IMR-90 (cell line): ENCODE results near the gene ADCY5. TPM values are rescaled to one million over a fixed set of nuclear protein-coding genes. Genes with fewer than 3 reads are reported as not detected.

ENCODE experiments used
- ATAC-seq: fragments of 200-7000 bp; cut with Tn5 transposase; 2 replicates; pipeline ENCODE4 v1.9.1; 2020; ENCODE audit warnings: low read depth, mild to moderate bottlenecking, moderate library complexity
- BruUV-seq: library from RNA; stranded (reverse); fragments of 400-500 nt; replicated peaks from 2 replicates; lab custom pipeline; 2021; lab: Mats Ljungman, UMichigan
- CTCF ChIA-PET: fragments of 300-600 bp; formaldehyde crosslinking; extraction: SDS; loops from one replicate; lab custom pipeline; 2021; ENCODE audit warnings: antibody characterized with exemption; lab: Yijun Ruan, JAX
- POLR2A ChIA-PET: fragments of 300-600 bp; sonication (Branson Sonifier 250); formaldehyde crosslinking; loops from one replicate; lab custom pipeline; 2022; ENCODE audit warnings: antibody characterized with exemption; ENCODE audit not compliant: unreplicated experiment; lab: Charles Lee
- DNase-seq: peaks from one replicate; pipeline ENCODE4 v3.0.0; 2013
- H2AFZ ChIP-seq: replicated peaks from 2 replicates; pipeline ENCODE3; 2013; ENCODE audit warnings: low read length, mild to moderate bottlenecking; ENCODE audit not compliant: poor library complexity
- H2AK5ac ChIP-seq: 2 replicates; pipeline ENCODE4 v1.6.1; 2013; ENCODE audit warnings: low read depth, low read length, inconsistent platforms
- H2AK9ac ChIP-seq: replicated peaks from 2 replicates; pipeline ENCODE3; 2013; ENCODE audit warnings: mild to moderate bottlenecking, low read depth, low read length, moderate library complexity; ENCODE audit not compliant: poor library complexity
- H2BK120ac ChIP-seq: 2 replicates; pipeline ENCODE4 v1.6.1; 2013; ENCODE audit warnings: low read depth, low read length, inconsistent platforms
- H2BK15ac ChIP-seq: 3 replicates; pipeline ENCODE4 v1.6.1; 2013; ENCODE audit warnings: low read depth, low read length, inconsistent platforms
- H2BK20ac ChIP-seq: 2 replicates; pipeline ENCODE4 v1.6.1; 2013; ENCODE audit warnings: low read depth, mild to moderate bottlenecking, inconsistent platforms, low read length, moderate library complexity
- H2BK5ac ChIP-seq: 2 replicates; pipeline ENCODE4 v1.6.1; 2013; ENCODE audit warnings: mild to moderate bottlenecking, low read depth, low read length, inconsistent platforms; ENCODE audit not compliant: poor library complexity, severe bottlenecking
- H3K14ac ChIP-seq: replicated peaks from 2 replicates; pipeline ENCODE4 v1.6.1; 2013; ENCODE audit warnings: low read depth, low read length, inconsistent platforms
- H3K18ac ChIP-seq: 2 replicates; pipeline ENCODE4 v1.6.1; 2013; ENCODE audit warnings: low read depth, low read length, control low read depth
- H3K23ac ChIP-seq: 2 replicates; pipeline ENCODE4 v1.6.1; 2013; ENCODE audit warnings: low read depth, low read length, inconsistent platforms
- H3K27ac ChIP-seq: 2 replicates; pipeline ENCODE4 v1.5.1; 2013; ENCODE audit warnings: mild to moderate bottlenecking, control low read depth, low read length; ENCODE audit not compliant: insufficient read depth
- H3K27me3 ChIP-seq: 2 replicates; pipeline ENCODE4 v1.6.1; 2013; ENCODE audit warnings: low read length; ENCODE audit not compliant: control insufficient read depth, insufficient read depth
- H3K36me3 ChIP-seq: 2 replicates; pipeline ENCODE4 v1.6.1; 2013; ENCODE audit warnings: low read length, mixed read lengths; ENCODE audit not compliant: control insufficient read depth, insufficient read depth
- H3K4ac ChIP-seq: 2 replicates; pipeline ENCODE4 v1.6.1; 2013; ENCODE audit warnings: low read depth, low read length, inconsistent platforms
- H3K4me1 ChIP-seq: 2 replicates; pipeline ENCODE4 v1.6.1; 2013; ENCODE audit warnings: low read length, mixed read lengths; ENCODE audit not compliant: control insufficient read depth, insufficient read depth
- H3K4me2 ChIP-seq: 2 replicates; pipeline ENCODE4 v1.6.1; 2013; ENCODE audit warnings: low read depth, mild to moderate bottlenecking, control low read depth, low read length, moderate library complexity
- H3K4me3 ChIP-seq: 2 replicates; pipeline ENCODE4 v1.5.1; 2013; ENCODE audit warnings: low read depth, mild to moderate bottlenecking, control low read depth, low read length, moderate library complexity; ENCODE audit not compliant: insufficient read depth
- H3K56ac ChIP-seq: 2 replicates; pipeline ENCODE4 v1.6.1; 2013; ENCODE audit warnings: low read length, inconsistent platforms; ENCODE audit not compliant: insufficient read depth; ENCODE audit errors: extremely low read depth
- H3K79me1 ChIP-seq, 2 experiments: 2 replicates each; pipeline ENCODE4 v1.6.1; 2013; ENCODE audit warnings: low read length in 2 of 2, inconsistent platforms in 1 of 2, low read depth in 1 of 2
- H3K9ac ChIP-seq: 2 replicates; pipeline ENCODE4 v1.6.1; 2013; ENCODE audit warnings: low read depth, low read length, control low read depth
- H3K9me1 ChIP-seq: 2 replicates; pipeline ENCODE4 v1.6.1; 2013; ENCODE audit warnings: low read length, inconsistent platforms; ENCODE audit not compliant: insufficient read depth
- H3K9me3 ChIP-seq: 2 replicates; pipeline ENCODE4 v1.6.1; 2013; ENCODE audit warnings: low read length; ENCODE audit not compliant: control insufficient read depth, insufficient read depth
- H4K20me1 ChIP-seq: 2 replicates; pipeline ENCODE4 v1.6.1; 2013; ENCODE audit warnings: low read length, inconsistent platforms; ENCODE audit not compliant: insufficient read depth
- H4K5ac ChIP-seq: 2 replicates; pipeline ENCODE4 v1.6.1; 2013; ENCODE audit warnings: mild to moderate bottlenecking, low read depth, low read length, control low read depth
- H4K8ac ChIP-seq, 2 experiments: 2 replicates each; pipeline ENCODE4 v1.6.1; 2013; ENCODE audit warnings: low read depth in 2 of 2, low read length in 2 of 2, control low read depth in 1 of 2, inconsistent platforms in 1 of 2
- H4K91ac ChIP-seq: 2 replicates; pipeline ENCODE4 v1.6.1; 2013; ENCODE audit warnings: low read depth, low read length, inconsistent platforms; ENCODE audit not compliant: insufficient read depth
- BHLHE40 ChIP-seq: fragments of 150-350 bp; IDR thresholded peaks from 2 replicates; pipeline ENCODE4 v1.6.1; 2016; ENCODE audit warnings: mild to moderate bottlenecking, low read depth, low read length
- CEBPB ChIP-seq: IDR thresholded peaks from 2 replicates; pipeline ENCODE4 v1.6.1; 2012; ENCODE audit warnings: low read depth, low read length, improper control_type of control experiment
- CHD1 ChIP-seq: IDR thresholded peaks from 2 replicates; pipeline ENCODE4 v1.6.1; 2012; ENCODE audit warnings: low read depth, low read length, improper control_type of control experiment
- ELK1 ChIP-seq: fragments of 150-350 bp; IDR thresholded peaks from 2 replicates; pipeline ENCODE4 v1.6.1; 2016; ENCODE audit warnings: low read depth, mild to moderate bottlenecking, low read length, moderate library complexity, borderline replicate concordance
- FOS ChIP-seq: fragments of 150-350 bp; IDR thresholded peaks from 2 replicates; pipeline ENCODE4 v1.6.1; 2016; ENCODE audit warnings: low read depth, low read length
- MAZ ChIP-seq: IDR thresholded peaks from 2 replicates; pipeline ENCODE4 v1.6.1; 2012; ENCODE audit warnings: low read depth, mild to moderate bottlenecking, low read length, improper control_type of control experiment, moderate library complexity, borderline replicate concordance
- MXI1 ChIP-seq: IDR thresholded peaks from 2 replicates; pipeline ENCODE4 v1.6.1; 2012; ENCODE audit warnings: low read depth, mild to moderate bottlenecking, low read length, moderate library complexity, borderline replicate concordance
- NFE2L2 ChIP-seq: fragments of 150-350 bp; IDR thresholded peaks from 2 replicates; pipeline ENCODE4 v1.6.1; 2016; ENCODE audit warnings: low read depth, mild to moderate bottlenecking, low read length
- POLR2A ChIP-seq: IDR thresholded peaks from 2 replicates; pipeline ENCODE4 v1.6.1; 2012; ENCODE audit warnings: mild to moderate bottlenecking, low read depth, low read length
- RAD21 ChIP-seq: IDR thresholded peaks from 2 replicates; pipeline ENCODE4 v1.6.1; 2012; ENCODE audit warnings: low read length, improper control_type of control experiment
- RCOR1 ChIP-seq: IDR thresholded peaks from 2 replicates; pipeline ENCODE4 v1.6.1; 2012; ENCODE audit warnings: mild to moderate bottlenecking, low read length, improper control_type of control experiment; ENCODE audit not compliant: insufficient replicate concordance
- SMC3 ChIP-seq: fragments of 150-350 bp; IDR thresholded peaks from 2 replicates; pipeline ENCODE4 v1.6.1; 2016; ENCODE audit warnings: low read depth, mild to moderate bottlenecking, antibody characterized with exemption, low read length, moderate library complexity
- USF2 ChIP-seq: fragments of 150-350 bp; IDR thresholded peaks from 2 replicates; pipeline ENCODE4 v1.6.1; 2017; ENCODE audit warnings: mild to moderate bottlenecking, antibody characterized with exemption, low read length, low read depth
- WGBS, 2 experiments: methylation state at CpG; one replicate each; pipeline versions ENCODE4 v1.1.5 to v1.1.7; 2013; ENCODE audit warnings: missing lambda C conversion rate in 2 of 2; ENCODE audit not compliant: insufficient read length in 1 of 2; ENCODE audit errors: extremely low coverage in 2 of 2; 5-methylcytosine and 5-hydroxymethylcytosine counted together
- dilution Hi-C: fragments of 300-500 bp; cut with HindIII; formaldehyde crosslinking; loops from one replicate; pipeline ENCODE4 v1.14.3; 2018; ENCODE audit warnings: low sequenced_read_pairs; ENCODE audit not compliant: unreplicated experiment
- in situ Hi-C: fragments of 300-500 bp; cut with MboI; formaldehyde crosslinking; loops from 3 replicates; pipeline ENCODE4 v1.14.3; 2019; ENCODE audit warnings: low sequenced_read_pairs, inconsistent platforms, mixed read lengths
- intact Hi-C: fragments of 100-400 bp; cut with micrococcal nuclease; formaldehyde crosslinking; loops from 2 replicates; pipeline ENCODE4 v1.10.0; 2022
- polyA plus RNA-seq, 3 experiments: library from polyadenylated mRNA; depleted of rRNA; stranded (reverse); fragments of >200 nt; gene quantifications; 2 replicates each; pipeline ENCODE4 v1.2.3, GENCODE V29; 2012; ENCODE audit warnings: low replicate concordance in 1 of 3
- total RNA-seq: library from RNA; depleted of rRNA; stranded (reverse); fragments of >200 nt; gene quantifications from 2 replicates; pipeline ENCODE4 v1.2.3, GENCODE V29; 2012

The ADCY5 gene
- total and polyA plus RNA-seq, 2 of the 4 experiments (the other 2 are of a cell fraction), result 0.14 to 0.18 TPM

GRCh38 chr3:123388042-123388441 lies 60.8 kb downstream of the ADCY5 start (continued):
- no peak for TF ChIP-seq BHLHE40
- TF ChIP-seq MXI1, result no peak
- TF ChIP-seq SMC3, result no peak
- TF ChIP-seq NFE2L2, result no peak
- no peak for TF ChIP-seq POLR2A

- no peak for TF ChIP-seq CEBPB
- no peak for TF ChIP-seq RCOR1
- no peak for TF ChIP-seq NFE2L2
- TF ChIP-seq SMC3, result no peak
- TF ChIP-seq MXI1, result no peak
- TF ChIP-seq FOS, result no peak
- TF ChIP-seq USF2, result no peak
- no peak for TF ChIP-seq POLR2A
- TF ChIP-seq ELK1, result no peak
- no peak for TF ChIP-seq BHLHE40
- no peak for TF ChIP-seq RAD21
- no peak for TF ChIP-seq CHD1
- TF ChIP-seq MAZ, result no peak
- Histone ChIP-seq H3K79me1 (no peaks in the 10 kb centered on the region), H3K9me1 (peaks cover 7% of the 10 kb centered on the region), H2BK5ac (no peak overlapping the region), H3K9me3 (no peaks in the 10 kb centered on the region), H3K4me3 (no peak overlapping the region), H2BK20ac (no peak overlapping the region), H2AK5ac (no peak overlapping the region), H4K20me1 (no peaks in the 10 kb centered on the region), H2BK120ac (no peak overlapping the region), H4K5ac (no peak overlapping the region), H3K4me1 (peaks cover 10% of the 10 kb centered on the region; the same call in 1 of the 2 replicates), H3K9ac (no peak overlapping the region), H2AK9ac (no peak overlapping the region), H4K8ac (no peak overlapping the region), H3K4me2 (no peak overlapping the region), H2BK15ac (no peak overlapping the region), H3K23ac (no peak overlapping the region), H3K14ac (no peak overlapping the region), H3K18ac (no peak overlapping the region), H3K27ac (no peak overlapping the region), H3K56ac (no peak overlapping the region), H3K27me3 (peaks cover 29% of the 10 kb centered on the region), H3K36me3 (no peaks in the 10 kb centered on the region), H2AFZ (no peak overlapping the region), H4K91ac (no peak overlapping the region), H3K4ac (no peak overlapping the region)
- 80% methylated on average over 2 of the region's 3 CpGs; no CpG with 5 or more reads in 1 of the 2 experiments for WGBS, 2 experiments
- dilution Hi-C loops, result no loop called here
- BruUV-seq, result no TSS peak
- DNase-seq, result no peak
- in situ Hi-C loops, result no loop called here
- intact Hi-C loops, result no loop called here
- ChIA-PET POLR2A (no interaction called here), CTCF (no interaction called here)
- no peak for ATAC-seq
Measured at GRCh38 chr3:123387532-123387931, 61.4 kb downstream of the ADCY5 start.
